GM23338 (cell line): ENCODE results near the gene BCL11B. TPM values are rescaled to one million over a fixed set of nuclear protein-coding genes. Genes with fewer than 3 reads are reported as not detected.

ENCODE experiments used
- ATAC-seq: fragments of 200-7000 bp; cut with Tn5 transposase; 3 replicates; pipeline ENCODE4 v1.9.1; 2020
- DNase-seq: peaks from one replicate; pipeline ENCODE4 v3.0.0-alpha.2; 2015; ENCODE audit warnings: low spot score
- H2AFZ ChIP-seq: fragments of 200-600 bp; sonication (generic); 2 replicates; pipeline ENCODE4 v1.8.0; 2016; ENCODE audit warnings: antibody characterized with exemption, mild to moderate bottlenecking, moderate library complexity
- H3F3A ChIP-seq: fragments of 200-600 bp; sonication (generic); replicated peaks from 2 replicates; pipeline ENCODE4 v1.8.0; 2017; ENCODE audit warnings: antibody characterized with exemption, mixed run types, low read depth
- H3K27ac ChIP-seq: fragments of 200-600 bp; sonication (generic); 2 replicates; pipeline ENCODE4 v1.6.1; 2016; ENCODE audit warnings: low read depth
- H3K27me3 ChIP-seq: fragments of 200-600 bp; sonication (generic); 2 replicates; pipeline ENCODE4 v1.8.0; 2016; ENCODE audit warnings: mild to moderate bottlenecking, mixed run types, moderate library complexity; ENCODE audit not compliant: insufficient read depth
- H3K36me3 ChIP-seq: fragments of 200-600 bp; sonication (generic); 2 replicates; pipeline ENCODE4 v1.8.0; 2016; ENCODE audit warnings: mild to moderate bottlenecking; ENCODE audit not compliant: insufficient read depth
- H3K4me1 ChIP-seq: fragments of 200-600 bp; sonication (generic); 2 replicates; pipeline ENCODE4 v1.8.0; 2016; ENCODE audit warnings: mild to moderate bottlenecking, moderate library complexity; ENCODE audit not compliant: insufficient read depth
- H3K4me2 ChIP-seq: fragments of 200-600 bp; sonication (generic); 2 replicates; pipeline ENCODE4 v1.7.1; 2017; ENCODE audit warnings: mixed run types
- H3K4me3 ChIP-seq: fragments of 200-600 bp; sonication (generic); 2 replicates; pipeline ENCODE4 v1.6.1; 2016; ENCODE audit warnings: mixed run types
- H3K79me2 ChIP-seq: fragments of 200-600 bp; sonication (generic); replicated peaks from 2 replicates; pipeline ENCODE4 v1.8.0; 2017; ENCODE audit warnings: mild to moderate bottlenecking; ENCODE audit not compliant: insufficient read depth
- H3K9me2 ChIP-seq: fragments of 200-600 bp; sonication (generic); 2 replicates; pipeline ENCODE4 v1.8.0; 2017; ENCODE audit not compliant: insufficient read depth
- H4K20me1 ChIP-seq: fragments of 200-600 bp; sonication (generic); replicated peaks from 2 replicates; pipeline ENCODE4 v1.8.0; 2017; ENCODE audit warnings: mild to moderate bottlenecking; ENCODE audit not compliant: insufficient read depth
- H3K27ac Mint-ChIP-seq: 2 replicates; pipeline ENCODE4 v1.8.0; 2020; ENCODE audit warnings: inconsistent platforms, mild to moderate bottlenecking, moderate library complexity, mixed read lengths
- H3K27me3 Mint-ChIP-seq: 3 replicates; pipeline ENCODE4 v1.8.0; 2022; ENCODE audit warnings: low read depth, mild to moderate bottlenecking, moderate library complexity, mixed read lengths, inconsistent platforms; ENCODE audit not compliant: insufficient read depth, poor library complexity
- H3K36me3 Mint-ChIP-seq: 3 replicates; pipeline ENCODE4 v1.8.0; 2021; ENCODE audit warnings: low read depth, mild to moderate bottlenecking, inconsistent platforms, moderate library complexity, mixed read lengths
- H3K4me1 Mint-ChIP-seq: 3 replicates; pipeline ENCODE4 v1.8.0; 2020; ENCODE audit warnings: mild to moderate bottlenecking, inconsistent platforms, mixed read lengths
- H3K4me3 Mint-ChIP-seq: 3 replicates; pipeline ENCODE4 v1.8.0; 2021; ENCODE audit warnings: moderate library complexity, mild to moderate bottlenecking, inconsistent platforms, mixed read lengths
- H3K9me3 Mint-ChIP-seq: 3 replicates; pipeline ENCODE4 v1.8.0; 2020; ENCODE audit warnings: moderate library complexity, mild to moderate bottlenecking, inconsistent platforms, mixed read lengths
- CREB1 ChIP-seq: fragments of 250-450 bp; sonication (Bioruptor Pico); IDR thresholded peaks from 2 replicates; pipeline ENCODE4 v1.5.0; 2020; ENCODE audit warnings: low read depth, mild to moderate bottlenecking, moderate library complexity
- JUNB ChIP-seq: IDR thresholded peaks from one replicate; pipeline ENCODE4 v1.6.1; 2016; ENCODE audit warnings: antibody characterized with exemption; ENCODE audit not compliant: unreplicated experiment
- NANOG ChIP-seq: IDR thresholded peaks from 2 replicates; pipeline ENCODE4 v1.6.1; 2016; ENCODE audit warnings: antibody characterized with exemption, borderline replicate concordance
- POLR2AphosphoS5 ChIP-seq: IDR thresholded peaks from 2 replicates; pipeline ENCODE4 v1.6.1; 2016; ENCODE audit warnings: antibody characterized with exemption, low read depth
- STAT1 ChIP-seq: IDR thresholded peaks from one replicate; pipeline ENCODE4 v1.6.1; 2016; ENCODE audit warnings: antibody characterized with exemption; ENCODE audit not compliant: unreplicated experiment
- polyA plus RNA-seq: library from polyadenylated mRNA; unstranded; fragments of >200 nt; fragmentation: Nextera tagmentation; extraction: Ambion mirVana; gene quantifications from 2 replicates; pipeline ENCODE4 v1.2.1, GENCODE V29; 2016
- total RNA-seq: library from RNA; depleted of rRNA; stranded (reverse); fragments of >200 nt; shearing (Covaris generic); gene quantifications from 2 replicates; pipeline ENCODE4 v1.2.3, GENCODE V29; 2014
- TF ChIP-seq, protein P1 (sequence below): fragments of 250-450 bp; sonication (Bioruptor Pico); IDR thresholded peaks from 2 replicates; pipeline ENCODE4 v1.5.0; 2020; ENCODE audit warnings: mild to moderate bottlenecking, moderate library complexity
- TF ChIP-seq, protein P2 (sequence below), 2 experiments: fragments of 200-600 bp in 1 of 2; sonication (generic) in 1 of 2; conservative IDR thresholded peaks; 2 replicates each; pipeline versions ENCODE4 v1.5.1 to v1.6.1; 2016 to 2017; ENCODE audit warnings: antibody characterized with exemption in 2 of 2, low read depth in 2 of 2, mild to moderate bottlenecking in 2 of 2, moderate library complexity in 1 of 2

BCL11B gene
- total and polyA plus RNA-seq, 2 experiments from 2014 or later = 2.4 to 6.7 TPM

DNA sequence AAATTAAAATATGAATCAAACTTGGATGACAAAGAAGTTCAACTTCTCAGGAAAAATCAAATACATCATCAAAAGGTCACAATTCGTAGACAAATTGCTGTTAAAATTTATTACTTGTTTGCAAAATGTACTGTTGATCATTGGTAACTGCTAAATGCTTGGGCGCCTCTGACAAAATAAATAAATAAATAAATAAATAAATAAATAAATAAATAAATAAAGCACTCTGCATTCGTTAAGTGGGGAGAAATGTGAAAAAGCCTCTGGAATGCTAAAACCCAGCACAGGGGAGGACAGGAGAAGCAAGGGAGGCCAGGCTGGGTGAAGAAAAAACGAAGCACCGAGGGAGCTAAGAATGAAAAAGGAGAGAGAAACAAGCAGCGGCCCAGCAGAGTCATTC is 115.2 kb downstream of the BCL11B start (continued):
- TF ChIP-seq, protein P1, sequence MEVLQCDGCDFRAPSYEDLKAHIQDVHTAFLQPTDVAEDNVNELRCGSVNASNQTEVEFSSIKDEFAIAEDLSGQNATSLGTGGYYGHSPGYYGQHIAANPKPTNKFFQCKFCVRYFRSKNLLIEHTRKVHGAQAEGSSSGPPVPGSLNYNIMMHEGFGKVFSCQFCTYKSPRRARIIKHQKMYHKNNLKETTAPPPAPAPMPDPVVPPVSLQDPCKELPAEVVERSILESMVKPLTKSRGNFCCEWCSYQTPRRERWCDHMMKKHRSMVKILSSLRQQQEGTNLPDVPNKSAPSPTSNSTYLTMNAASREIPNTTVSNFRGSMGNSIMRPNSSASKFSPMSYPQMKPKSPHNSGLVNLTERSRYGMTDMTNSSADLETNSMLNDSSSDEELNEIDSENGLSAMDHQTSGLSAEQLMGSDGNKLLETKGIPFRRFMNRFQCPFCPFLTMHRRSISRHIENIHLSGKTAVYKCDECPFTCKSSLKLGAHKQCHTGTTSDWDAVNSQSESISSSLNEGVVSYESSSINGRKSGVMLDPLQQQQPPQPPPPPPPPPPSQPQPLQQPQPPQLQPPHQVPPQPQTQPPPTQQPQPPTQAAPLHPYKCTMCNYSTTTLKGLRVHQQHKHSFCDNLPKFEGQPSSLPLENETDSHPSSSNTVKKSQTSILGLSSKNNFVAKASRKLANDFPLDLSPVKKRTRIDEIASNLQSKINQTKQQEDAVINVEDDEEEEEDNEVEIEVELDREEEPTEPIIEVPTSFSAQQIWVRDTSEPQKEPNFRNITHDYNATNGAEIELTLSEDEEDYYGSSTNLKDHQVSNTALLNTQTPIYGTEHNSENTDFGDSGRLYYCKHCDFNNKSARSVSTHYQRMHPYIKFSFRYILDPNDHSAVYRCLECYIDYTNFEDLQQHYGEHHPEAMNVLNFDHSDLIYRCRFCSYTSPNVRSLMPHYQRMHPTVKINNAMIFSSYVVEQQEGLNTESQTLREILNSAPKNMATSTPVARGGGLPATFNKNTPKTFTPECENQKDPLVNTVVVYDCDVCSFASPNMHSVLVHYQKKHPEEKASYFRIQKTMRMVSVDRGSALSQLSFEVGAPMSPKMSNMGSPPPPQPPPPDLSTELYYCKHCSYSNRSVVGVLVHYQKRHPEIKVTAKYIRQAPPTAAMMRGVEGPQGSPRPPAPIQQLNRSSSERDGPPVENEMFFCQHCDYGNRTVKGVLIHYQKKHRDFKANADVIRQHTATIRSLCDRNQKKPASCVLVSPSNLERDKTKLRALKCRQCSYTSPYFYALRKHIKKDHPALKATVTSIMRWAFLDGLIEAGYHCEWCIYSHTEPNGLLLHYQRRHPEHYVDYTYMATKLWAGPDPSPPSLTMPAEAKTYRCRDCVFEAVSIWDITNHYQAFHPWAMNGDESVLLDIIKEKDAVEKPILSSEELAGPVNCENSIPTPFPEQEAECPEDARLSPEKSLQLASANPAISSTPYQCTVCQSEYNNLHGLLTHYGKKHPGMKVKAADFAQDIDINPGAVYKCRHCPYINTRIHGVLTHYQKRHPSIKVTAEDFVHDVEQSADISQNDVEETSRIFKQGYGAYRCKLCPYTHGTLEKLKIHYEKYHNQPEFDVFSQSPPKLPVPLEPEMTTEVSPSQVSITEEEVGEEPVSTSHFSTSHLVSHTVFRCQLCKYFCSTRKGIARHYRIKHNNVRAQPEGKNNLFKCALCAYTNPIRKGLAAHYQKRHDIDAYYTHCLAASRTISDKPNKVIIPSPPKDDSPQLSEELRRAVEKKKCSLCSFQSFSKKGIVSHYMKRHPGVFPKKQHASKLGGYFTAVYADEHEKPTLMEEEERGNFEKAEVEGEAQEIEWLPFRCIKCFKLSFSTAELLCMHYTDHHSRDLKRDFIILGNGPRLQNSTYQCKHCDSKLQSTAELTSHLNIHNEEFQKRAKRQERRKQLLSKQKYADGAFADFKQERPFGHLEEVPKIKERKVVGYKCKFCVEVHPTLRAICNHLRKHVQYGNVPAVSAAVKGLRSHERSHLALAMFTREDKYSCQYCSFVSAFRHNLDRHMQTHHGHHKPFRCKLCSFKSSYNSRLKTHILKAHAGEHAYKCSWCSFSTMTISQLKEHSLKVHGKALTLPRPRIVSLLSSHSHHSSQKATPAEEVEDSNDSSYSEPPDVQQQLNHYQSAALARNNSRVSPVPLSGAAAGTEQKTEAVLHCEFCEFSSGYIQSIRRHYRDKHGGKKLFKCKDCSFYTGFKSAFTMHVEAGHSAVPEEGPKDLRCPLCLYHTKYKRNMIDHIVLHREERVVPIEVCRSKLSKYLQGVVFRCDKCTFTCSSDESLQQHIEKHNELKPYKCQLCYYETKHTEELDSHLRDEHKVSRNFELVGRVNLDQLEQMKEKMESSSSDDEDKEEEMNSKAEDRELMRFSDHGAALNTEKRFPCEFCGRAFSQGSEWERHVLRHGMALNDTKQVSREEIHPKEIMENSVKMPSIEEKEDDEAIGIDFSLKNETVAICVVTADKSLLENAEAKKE (CRISPR knock-in tag) = no peak
- TF ChIP-seq POLR2AphosphoS5 (no peak), STAT1 (no peak), CREB1 (no peak), JUNB (no peak)
- TF ChIP-seq, protein P2, sequence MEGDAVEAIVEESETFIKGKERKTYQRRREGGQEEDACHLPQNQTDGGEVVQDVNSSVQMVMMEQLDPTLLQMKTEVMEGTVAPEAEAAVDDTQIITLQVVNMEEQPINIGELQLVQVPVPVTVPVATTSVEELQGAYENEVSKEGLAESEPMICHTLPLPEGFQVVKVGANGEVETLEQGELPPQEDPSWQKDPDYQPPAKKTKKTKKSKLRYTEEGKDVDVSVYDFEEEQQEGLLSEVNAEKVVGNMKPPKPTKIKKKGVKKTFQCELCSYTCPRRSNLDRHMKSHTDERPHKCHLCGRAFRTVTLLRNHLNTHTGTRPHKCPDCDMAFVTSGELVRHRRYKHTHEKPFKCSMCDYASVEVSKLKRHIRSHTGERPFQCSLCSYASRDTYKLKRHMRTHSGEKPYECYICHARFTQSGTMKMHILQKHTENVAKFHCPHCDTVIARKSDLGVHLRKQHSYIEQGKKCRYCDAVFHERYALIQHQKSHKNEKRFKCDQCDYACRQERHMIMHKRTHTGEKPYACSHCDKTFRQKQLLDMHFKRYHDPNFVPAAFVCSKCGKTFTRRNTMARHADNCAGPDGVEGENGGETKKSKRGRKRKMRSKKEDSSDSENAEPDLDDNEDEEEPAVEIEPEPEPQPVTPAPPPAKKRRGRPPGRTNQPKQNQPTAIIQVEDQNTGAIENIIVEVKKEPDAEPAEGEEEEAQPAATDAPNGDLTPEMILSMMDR (conservative IDR thresholded peaks at IDR 0.05; ENCODE audit: low read depth in 2 of 2) = no peak

DNA sequence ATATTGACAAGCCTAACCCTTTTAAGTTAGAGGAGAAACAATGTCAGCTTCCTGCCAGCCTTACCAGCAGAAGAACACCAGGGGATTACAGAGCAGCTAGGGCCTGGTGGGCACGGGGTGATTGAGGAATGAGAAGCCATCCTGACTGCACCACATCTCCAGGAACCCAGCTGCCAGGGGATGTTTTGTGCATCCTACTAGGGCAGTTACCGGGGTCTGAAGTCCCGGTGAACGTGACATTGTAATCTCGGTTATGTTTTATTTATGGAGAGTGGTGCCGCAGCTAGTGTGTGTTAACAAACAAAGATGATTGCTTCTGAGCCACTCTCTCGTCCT is 115.9 kb downstream of the BCL11B start:
- H3K27ac ChIP-seq = no peak overlapping the region
- no peaks in the 10 kb centered on the region for H3K9me3 Mint-ChIP-seq
- H3K36me3 ChIP-seq = no peaks in the 10 kb centered on the region
- H3K79me2 ChIP-seq = no peaks in the 10 kb centered on the region
- H3K4me3 ChIP-seq = no peak overlapping the region
- H3K27me3 ChIP-seq = no peaks in the 10 kb centered on the region
- no peaks in the 10 kb centered on the region for H3K9me2 ChIP-seq
- H3K4me1 Mint-ChIP-seq = peaks cover 4% of the 10 kb centered on the region; the same call in 2 of the 3 replicates
- no peak overlapping the region for H3K4me2 ChIP-seq
- H3F3A ChIP-seq = no peaks in the 10 kb centered on the region
- no peaks in the 10 kb centered on the region for H3K36me3 Mint-ChIP-seq
- H4K20me1 ChIP-seq = no peaks in the 10 kb centered on the region
- ATAC-seq = no peak
- no peak overlapping the region for H3K4me3 Mint-ChIP-seq
- H3K27ac Mint-ChIP-seq = no peak overlapping the region
- H3K4me1 ChIP-seq = no peaks in the 10 kb centered on the region
- DNase-seq = no peak
- H2AFZ ChIP-seq = no peak overlapping the region
- H3K27me3 Mint-ChIP-seq = peaks cover 9% of the 10 kb centered on the region
- TF ChIP-seq, protein P1 (CRISPR knock-in tag) = no peak
- TF ChIP-seq JUNB (no peak), CREB1 (no peak), NANOG (no peak)
